Islet precursor cell (in vitro differentiated cells): ENCODE results near the gene PPCDC.
A peak's percentile ranks its signal among the peaks of the same experiment; 100 is the strongest.

ENCODE experiments used
- DNase-seq: peaks from one replicate; pipeline ENCODE4 v3.0.0-alpha.2; 2018

The PPCDC gene, protein sequence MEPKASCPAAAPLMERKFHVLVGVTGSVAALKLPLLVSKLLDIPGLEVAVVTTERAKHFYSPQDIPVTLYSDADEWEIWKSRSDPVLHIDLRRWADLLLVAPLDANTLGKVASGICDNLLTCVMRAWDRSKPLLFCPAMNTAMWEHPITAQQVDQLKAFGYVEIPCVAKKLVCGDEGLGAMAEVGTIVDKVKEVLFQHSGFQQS

DNA sequence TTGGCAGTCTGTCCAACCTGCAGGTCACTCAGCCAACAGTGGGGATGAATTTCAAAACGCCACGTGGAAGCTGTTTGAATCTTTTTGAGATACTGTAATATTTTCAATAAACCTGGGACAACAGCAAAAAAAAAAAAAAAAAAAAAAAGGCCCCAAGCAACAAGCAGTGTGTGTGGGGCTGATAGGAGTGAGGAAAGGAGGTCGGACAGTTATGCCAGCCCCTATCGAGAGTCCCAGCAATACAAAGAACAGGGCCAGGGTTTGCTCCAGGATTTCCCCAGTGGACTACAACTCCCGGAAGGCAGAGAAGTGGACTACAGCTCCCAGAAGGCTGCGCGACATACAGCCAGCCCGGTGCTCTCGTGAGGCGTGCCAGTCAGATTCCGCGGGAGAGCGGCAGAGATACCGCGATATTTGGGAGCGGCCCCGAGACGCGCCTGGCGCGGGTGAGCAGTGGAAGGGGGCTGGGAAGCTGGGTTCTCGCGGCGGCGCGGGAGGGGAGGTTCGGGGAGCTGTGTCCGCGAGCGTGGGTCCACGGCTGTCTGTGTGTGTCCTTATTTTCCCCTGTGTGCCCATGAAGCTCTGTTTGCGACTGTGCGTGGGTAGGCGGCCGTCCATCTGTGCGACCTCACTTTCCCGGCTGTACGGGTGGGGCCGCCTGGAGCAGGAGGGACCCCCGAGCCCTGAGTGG lies at the start of gene PPCDC:
TSS of gene PPCDC (plus strand) at position 410 of the 691 bp plus-strand sequence. CDS start 4,729 bp downstream, outside the sequence.
- peak; percentile 98 for DNase-seq

DNA sequence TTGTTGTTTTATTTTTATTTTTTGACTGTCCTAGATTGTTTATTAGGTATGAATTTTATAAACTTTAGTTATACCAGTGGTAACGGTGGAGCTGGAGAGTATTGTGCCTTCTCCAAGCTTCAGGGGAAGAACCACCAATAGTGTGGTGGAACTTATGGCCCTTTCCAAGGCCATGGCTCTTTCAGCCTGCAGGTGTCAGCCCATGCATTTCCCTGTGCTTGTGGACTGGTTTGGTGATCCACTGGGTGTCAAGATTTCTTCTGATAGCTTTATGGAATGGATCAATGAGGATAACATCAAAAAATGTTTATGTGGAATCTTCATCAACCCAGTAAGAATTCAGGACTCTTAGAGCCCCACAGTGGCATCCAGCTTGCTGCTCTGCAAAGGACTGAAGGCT lies 47.2 kb upstream of the PPCDC start:
- no peak for DNase-seq

DNA sequence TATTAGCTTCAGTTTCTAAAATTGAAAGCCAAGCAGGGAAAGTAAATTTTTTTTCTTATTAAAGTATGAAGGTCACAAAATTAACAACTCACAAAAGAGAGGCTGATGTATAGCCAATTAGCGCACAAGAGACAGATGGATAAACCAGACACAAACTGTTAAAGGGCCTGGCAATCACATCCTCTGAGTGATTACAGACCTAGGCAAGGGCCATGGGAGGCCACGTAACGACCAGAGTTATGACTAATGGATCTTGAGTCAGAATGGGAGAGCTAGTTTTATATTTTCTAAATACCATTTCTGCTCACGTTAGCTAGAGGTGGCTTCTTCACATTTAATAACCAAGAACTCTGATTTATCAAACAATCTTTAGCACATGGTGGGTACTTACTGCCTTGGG lies 45.8 kb upstream of the PPCDC start:
- DNase-seq, result no peak

DNA sequence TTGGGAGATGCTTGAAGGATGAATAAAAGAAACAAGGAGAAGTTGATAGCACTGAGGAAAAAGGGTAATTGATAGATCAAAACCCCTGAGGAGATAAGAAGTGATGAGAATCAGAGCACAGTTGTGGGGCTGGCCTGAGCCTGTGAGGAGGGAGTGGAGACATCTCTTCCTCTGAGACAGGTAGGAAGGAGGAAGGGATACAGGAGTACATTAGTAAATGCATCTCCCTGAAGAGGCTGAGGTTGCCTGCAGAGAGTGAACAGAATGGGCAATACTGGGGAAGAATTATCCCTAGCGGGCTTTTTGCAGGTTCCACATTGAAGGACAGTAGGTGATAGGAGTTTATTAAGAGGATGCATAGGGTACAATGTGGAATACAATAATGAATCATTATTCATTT lies 45.3 kb upstream of the PPCDC start:
- DNase-seq, result no peak

DNA sequence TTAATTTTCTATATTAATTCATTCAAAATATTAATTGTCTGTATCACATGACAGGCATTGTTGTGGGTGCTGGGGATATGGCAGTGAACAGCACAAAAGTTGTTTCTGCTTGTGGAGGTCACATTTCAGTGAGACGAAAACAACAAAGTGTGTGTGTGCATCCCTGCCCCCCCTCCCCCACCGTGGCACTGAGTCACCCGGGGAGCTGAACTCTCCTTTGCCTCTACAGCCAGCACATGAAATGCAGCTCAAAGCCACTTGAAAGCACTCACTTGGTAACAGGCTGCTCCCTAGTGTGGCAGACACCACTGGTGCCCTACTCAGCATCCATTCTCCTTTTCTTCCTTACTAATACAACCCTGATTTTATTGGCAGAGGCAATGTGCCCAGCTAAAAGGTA lies 44.9 kb upstream of the PPCDC start:
- peak; percentile 73 for DNase-seq

DNA sequence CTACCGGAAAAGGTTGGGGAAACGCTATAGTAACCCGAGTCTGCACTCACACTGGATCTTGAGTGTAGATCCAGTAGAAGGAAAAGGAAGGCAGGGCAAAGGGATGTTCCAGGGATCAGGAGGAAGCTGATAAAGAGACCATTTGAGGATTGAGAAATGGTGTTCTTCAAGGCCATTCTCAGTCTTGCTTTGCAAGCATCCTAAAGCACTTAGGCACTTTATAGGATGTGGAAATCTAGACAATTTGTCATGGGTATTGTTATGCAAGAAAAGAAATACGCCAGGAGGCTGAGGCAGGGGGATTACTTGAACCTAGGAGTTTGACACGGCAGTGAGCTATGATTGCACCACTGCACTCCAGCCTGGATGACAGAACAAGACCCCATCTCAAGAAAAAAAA lies 41.2 kb upstream of the PPCDC start:
- no peak for DNase-seq

DNA sequence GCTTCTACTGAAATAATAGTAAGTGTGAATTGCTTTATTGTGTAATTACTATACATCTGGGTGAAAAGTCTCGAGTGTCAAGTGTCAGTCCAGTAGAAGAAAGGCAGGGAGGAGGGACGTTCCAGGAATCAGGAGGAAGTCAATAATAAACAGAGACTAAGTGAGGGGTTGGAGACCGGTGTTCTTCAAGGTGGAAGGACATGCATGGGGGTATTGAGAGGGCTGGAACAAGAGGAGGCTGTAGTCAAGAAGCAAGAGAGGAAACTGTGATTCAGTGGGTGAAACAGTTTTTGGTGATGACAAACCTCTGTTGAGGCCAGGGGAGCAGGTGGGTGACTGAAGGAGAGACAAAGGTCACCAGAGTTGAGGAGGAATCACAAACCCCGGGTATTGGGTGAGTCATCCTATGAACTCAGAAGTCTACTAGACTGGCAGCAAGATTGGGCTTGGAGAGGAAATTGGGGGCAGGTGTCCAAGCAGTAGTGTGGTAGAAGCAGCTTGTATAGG lies 39.6 kb upstream of the PPCDC start:
- DNase-seq, result no peak

DNA sequence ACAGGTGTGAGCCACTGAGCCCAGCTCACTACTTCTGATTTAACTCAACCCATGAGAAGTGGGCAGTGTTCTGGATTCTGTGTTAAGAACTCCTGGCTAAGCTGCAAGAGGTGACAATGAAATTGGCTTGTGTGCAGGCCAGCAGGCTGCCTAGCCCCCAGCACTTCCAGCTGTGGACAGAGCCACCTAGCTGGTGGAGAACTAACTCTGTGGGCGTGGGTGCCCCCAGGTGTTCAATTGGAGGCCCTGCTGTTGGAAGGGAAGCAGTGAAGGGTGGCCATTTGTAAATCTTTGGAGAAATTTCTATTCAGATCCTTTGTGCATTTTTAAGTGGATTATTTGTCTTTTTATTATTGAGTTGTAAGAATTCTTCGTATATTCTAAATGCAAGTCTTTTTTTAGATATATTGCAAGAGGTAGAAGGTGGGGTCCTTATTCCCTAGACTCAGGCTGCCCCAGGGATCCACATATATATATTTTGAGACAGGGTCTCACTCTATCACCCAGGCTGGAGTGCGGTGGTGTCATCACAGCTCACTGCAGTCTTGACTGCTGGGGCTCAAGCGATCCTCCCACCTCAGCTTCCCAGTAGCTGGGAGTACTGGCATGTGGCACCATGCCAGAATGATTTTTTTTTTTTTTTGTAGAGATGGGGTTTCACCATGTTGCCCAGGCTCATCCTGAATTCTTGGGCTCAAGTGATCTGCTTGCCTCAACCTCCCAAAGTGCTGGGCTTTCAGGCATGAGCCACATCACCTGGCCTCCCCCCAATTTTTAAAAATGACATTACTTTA lies 35.2 kb upstream of the PPCDC start:
- DNase-seq, result peak; percentile 87

DNA sequence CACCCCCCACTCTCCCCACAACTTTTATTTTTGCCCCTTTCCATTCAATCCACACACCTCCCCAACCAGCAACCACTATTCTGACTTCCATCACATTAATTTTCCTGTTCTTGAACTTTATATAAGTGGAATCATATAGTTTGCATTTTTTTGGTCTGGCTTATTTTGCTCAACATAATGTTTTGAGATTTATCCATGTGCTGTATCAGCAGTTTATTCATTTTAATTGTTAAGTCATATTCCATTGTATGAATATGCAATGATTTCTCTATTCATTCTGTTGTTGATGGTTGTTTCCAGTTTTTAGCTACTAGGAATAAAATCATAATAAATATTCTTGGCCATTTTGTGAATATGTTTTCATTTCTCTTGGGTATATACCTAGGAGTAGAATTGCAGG lies 33.9 kb upstream of the PPCDC start:
- no peak for DNase-seq

DNA sequence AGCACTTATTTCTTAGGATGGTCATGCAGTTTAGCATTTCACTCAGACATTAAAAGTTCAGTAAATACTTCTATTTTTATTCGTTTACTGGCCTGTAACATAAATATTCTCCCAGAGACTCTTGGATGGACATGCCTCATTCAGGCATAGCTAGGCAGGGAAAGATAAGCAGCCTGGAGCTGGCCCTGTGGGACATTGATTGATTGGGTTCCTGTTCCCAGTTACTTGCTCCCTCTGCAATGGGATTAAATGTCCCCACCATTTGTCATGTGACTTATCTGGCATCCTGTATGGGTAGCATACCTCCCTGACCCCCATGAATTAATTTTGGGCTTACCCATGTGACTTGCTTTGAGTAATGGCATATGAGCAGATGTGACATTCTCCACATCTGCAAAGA lies 30.8 kb upstream of the PPCDC start:
- no peak for DNase-seq

DNA sequence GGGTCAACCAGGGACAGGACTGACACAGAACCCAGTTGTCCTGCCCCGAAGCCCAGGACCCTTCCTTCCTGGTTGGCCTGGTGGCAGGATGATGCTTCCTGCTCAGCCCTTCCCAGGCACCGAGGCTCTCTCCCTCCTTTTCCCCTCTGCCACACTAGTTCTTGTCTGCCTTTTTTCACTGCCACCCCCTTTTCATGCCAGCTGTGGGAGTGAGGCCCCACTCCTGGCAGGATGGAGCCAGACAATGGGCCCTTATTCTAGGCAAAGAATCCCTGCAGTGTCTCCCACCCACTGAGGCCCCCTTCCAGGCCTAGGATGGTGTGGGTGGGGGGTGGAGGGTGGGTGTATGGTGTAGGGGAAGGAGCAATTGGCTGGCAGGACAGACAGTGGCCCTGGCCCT lies 29.2 kb upstream of the PPCDC start:
- DNase-seq, result no peak

DNA sequence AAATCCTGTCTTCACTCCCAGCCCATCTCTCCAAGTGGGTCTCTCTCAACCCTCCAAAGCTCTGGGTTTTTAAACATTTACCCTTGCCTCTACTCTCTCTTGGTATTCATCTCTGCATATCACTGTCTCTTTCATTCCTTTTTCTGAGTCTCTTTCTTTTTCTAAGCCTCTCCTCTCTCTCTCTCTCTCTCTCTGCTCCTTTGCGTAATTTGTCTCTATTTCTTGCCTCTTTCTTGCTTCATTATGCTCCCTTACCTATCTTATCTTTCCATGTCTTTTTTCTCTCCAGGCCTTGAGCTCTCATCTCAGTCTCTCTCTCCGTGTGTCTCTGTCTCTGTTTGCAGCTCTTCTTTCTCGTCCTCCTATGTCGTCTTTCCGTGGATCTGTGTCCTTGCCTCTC lies 28.7 kb upstream of the PPCDC start:
- DNase-seq, result no peak

DNA sequence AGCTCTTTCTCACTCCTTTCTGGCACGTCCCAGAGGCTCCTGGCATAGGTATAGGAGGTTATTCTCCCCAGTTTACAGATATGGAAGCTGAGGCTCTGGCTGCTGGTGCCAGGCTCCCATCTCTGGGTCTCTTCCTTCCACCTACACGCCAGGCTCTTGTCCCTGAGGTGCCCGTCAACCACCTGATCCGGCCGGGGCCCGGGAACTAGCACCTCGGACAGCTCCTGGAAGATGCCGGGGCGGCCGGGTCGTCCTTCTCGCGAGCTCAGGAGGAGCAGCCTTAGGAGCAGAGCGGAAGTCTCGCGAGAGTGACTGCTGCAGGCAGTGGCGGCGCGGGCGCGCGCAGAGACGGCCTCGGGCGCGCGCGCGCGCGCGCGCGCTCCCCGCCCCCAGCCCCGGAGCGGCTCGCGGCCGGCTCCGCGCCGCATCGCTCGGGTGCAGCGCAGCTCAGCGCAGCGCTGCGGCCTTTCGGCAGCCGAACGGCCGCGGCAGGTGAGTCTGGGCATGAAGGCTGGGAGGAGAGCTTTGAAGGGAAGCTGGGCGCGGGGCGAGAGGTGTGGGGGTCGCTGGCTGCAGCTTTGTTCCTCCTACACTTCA lies 28.1 kb upstream of the PPCDC start, which contains the start of gene SCAMP5:
TSS of gene SCAMP5 (plus strand) at position 382 of the 597 bp plus-strand sequence. CDS start 16,277 bp downstream, outside the sequence.
- peak; percentile 98 for DNase-seq

DNA sequence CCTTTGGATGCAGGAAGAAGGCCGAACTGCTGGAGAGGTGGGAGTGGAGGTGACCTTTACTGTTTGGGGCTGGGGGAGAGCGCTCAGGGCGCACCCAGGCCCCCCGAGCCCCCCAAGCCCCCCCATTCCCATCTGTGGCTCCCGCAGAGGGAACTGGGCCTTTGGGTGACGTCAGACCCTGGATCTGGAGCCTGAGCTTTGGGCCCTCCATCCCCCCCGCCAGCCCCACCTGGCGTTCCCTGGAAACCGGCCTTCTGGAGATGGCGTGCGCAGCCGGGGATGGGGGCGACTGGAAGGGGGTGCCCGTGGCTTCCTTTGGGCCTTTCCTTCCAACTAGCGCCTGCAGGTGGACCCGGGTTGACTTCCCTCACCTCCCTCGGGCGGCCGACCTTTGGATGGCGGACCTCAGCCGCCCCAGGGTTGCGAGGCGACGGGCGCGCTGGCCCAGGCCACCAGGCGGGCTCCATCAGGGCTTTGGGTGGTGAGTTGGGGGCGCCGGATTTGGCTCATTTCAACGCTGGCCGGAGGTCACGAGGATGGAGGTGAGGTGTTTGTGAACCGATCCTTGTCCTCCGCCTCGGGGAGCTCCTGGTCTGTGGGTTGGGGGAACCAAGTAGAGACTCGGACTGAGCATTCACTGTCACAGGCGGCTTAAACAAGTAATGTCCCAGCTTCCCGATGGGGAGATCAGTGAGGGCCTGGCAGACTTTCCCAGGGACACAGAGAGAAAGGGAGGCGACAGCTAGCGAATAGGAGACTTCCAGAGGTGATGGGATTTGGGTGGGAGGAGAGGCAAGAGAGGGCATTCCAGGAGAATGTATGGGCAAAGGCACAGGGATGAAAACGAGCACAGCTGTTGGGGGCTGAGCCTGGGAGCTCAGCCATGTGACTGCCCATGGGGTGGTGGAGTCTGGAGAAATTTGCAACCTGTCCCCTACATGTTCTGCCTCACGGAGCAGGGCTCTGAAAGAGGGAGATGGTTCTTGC lies 27.3 kb upstream of the PPCDC start:
- peak; percentile 63 for DNase-seq

DNA sequence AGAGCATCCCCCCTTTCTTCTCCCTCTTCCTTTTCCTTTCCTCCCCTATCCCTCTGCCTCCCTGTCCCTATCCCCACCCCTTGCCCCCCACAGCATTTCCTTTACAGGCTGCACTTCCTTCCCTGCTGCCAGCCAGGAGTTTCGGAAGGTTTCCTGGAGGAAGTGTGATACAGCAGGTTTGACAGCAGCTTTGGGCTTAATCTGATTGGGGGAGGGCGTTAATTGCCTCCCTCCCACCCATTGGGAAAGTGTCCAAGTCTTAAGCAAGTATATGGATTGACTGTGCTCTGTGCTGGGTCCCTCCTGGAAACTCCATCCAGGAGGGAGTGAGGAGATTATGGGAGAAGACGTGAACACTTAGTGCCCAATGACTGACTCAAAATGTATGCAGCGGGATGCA lies 26.2 kb upstream of the PPCDC start:
- no peak for DNase-seq

DNA sequence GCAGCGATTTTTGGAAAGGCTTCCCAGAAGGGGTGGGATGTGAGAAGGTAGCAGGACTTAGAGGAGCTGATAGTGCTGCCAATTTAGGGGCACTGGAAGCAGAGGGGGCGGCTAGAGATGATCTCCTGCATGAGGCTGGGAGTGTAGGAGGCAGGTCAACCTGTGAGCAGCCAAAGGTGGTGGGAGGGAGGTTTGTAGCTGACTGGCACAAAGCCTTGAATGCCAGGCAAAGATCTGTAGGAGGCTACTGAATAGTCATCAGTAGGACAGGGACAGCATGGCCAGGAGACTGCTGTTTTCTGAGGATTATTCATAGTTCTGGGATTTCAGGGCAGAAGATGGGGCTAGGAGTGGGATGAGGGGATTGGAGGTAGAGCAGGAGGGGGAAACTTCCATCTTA lies 25.8 kb upstream of the PPCDC start:
- DNase-seq, result no peak

DNA sequence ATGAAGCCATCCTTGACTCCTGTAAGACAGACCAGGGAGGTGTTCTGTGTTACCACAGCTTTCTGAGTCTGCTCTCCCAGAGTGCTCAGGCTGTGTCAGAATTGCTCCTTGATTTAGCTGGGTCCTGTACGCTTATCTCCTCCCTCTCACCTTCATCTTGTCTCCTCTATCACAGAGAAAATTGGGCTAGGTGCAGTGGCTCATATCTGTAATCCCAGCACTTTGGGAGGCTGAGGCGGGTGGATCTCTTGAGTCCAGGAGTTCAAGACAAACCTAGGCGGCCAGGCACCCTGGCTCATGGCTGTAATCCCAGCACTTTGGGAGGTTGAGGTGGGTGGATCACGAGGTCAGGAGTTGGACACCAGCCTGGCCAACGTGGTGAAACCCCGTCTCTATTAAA lies 22.1 kb upstream of the PPCDC start:
- no peak for DNase-seq

DNA sequence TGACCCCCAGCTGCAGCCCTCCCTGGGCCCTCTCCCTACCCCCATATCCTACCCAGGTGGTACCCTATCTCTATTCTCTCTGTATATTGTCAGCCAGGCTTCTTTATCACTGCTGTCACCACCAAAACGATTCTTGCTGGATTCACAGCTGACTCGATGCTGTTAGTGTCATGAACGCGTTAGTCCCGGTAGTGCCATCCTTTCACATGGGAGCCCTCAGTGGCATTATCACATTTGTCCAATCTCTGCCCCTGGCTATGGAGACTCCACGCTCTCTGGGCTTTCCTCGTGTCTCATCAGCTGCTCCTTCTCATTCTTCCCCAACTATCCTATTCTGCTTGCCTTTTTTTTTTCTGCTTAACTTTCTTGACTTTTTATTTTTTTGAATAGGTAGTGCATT lies 21.0 kb upstream of the PPCDC start:
- no peak for DNase-seq

DNA sequence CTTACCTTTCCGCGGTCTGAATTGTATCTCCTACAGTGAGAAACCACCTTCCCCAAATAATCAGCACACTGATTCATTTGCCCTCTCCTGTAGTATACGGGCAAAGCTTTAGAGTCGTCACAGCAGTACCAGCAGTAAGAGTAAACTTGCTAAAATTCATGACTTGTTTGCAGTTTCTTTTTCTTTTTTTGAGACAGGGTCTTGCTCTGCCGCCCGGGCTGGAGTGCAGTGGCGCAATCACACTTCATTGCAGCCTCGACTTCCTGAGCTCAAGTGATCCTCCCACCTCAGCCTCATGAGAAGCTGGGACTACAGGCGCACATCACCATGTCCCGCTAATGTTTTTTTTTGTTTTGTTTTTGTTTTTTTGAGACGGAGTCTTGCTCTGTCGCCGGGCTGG lies 16.2 kb upstream of the PPCDC start:
- DNase-seq, result no peak

DNA sequence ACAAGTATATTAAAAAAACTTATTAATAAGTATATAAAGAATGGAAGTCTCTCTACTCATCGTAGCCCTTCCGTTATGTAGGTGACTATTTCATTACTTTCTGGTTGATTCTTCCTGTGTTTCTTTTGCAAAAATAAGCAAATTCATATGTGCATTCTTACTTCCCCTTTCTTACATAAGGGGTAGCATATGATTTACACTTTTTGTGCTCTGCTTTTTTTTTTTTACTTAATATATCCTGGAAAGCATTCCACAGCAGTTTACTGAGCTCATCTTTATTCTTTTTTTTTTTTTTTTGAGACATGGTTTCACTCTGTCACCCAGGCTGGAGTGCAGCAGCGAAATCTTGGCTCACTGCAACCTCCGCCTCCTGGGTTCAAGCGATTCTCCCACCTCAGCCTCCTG lies 15.2 kb upstream of the PPCDC start:
- no peak for DNase-seq

DNA sequence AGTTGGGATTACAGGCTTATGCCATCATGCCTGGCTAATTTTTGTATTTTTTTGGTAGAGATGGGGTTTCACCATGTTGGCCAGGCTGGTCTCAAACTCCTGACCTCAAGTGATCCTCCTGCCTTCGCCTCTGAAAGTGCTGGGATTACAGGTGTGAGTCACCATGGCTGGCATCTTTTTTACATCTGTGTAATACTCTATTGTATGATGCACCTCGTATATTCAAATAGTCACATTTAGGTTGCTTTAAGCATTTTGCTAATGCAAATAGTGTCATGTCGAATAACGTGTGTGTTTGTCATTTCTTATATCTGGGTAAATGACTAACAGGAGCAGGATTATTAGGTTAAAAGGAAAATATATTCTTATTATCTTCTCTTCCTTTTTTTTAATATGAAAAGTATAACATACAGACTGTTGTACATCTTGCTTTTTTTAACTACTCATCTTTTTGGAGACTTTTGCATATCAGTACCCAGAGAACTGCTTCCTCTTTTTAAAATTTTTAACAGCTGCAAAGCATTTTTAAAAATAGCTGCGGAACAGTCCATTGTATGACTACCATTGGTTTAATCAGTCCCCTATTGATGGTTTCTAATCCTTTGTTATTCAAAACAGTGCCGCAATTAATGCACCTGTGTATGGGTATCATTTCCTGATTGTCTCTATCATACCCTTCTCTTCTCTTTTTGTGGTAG lies 14.6 kb upstream of the PPCDC start:
- no peak for DNase-seq
